Measurements from ENCODE around the gene DSG2. TPM values are rescaled to one million over a fixed set of nuclear protein-coding genes. Genes with fewer than 3 reads are reported as not detected.

DSG2 gene
- total RNA-seq, 1 donor from 2014 or later: 1.4 TPM

DNA sequence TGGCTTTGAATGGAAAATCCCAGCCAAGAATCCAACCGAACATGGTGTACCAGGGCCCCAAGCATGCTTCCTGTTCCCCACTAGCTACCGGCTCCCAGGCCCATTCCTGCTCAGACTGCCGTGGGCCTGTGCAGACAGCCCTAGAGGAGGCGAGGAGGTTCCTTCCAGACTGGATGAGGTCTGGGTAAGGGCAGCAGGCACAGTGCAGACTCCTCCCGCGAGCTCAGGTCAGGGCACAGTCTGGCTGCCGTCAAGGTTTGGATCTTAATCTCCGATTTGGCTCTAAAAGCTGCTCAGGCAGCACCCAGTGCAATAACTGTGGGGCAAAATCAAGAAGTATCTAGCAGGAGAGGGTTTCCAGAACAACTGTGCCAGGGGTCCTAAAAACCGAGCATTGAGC, 74.4 kb downstream of the DSG2 start:
- no peaks in the 10 kb centered on the region for H3K36me3 Mint-ChIP-seq (ENCODE audit: low read depth)
- intact Hi-C loops (cut with micrococcal nuclease): no loop called here
- no peak for DNase-seq (ENCODE audit: low spot score)
- no peaks in the 10 kb centered on the region for H3K27me3 Mint-ChIP-seq (ENCODE audit: low read depth)
- no peak overlapping the region for H3K4me3 Mint-ChIP-seq (ENCODE audit: low read depth)
- no peaks in the 10 kb centered on the region for H3K4me1 Mint-ChIP-seq (ENCODE audit: low read depth)
- no peak overlapping the region for H3K27ac Mint-ChIP-seq
- no peaks in the 10 kb centered on the region for H3K9me3 Mint-ChIP-seq

DNA sequence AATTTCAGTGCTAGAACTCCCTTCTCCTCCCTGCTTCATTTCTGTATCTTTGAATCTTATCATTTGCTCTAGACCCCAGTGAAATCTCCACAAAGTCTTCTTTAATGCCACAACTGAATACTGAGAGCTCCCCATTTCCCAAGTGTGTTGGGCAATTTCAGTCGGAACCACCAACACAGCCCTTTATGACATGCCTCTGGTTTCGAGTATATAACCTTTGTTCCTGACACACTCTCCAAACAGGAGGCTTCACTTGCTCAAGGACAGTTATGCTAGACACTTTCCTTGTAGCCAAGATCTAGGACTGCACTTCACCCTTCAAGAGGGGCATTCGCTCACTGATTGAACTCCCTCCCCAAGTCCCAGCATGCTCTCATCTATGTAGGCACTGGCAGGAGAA, 75.1 kb downstream of the DSG2 start:
- H3K4me3 Mint-ChIP-seq (ENCODE audit: low read depth): no peak overlapping the region
- H3K27ac Mint-ChIP-seq: no peak overlapping the region
- no peaks in the 10 kb centered on the region for H3K27me3 Mint-ChIP-seq (ENCODE audit: low read depth)
- H3K36me3 Mint-ChIP-seq (ENCODE audit: low read depth): no peaks in the 10 kb centered on the region
- intact Hi-C loops (cut with micrococcal nuclease): no loop called here
- no peaks in the 10 kb centered on the region for H3K4me1 Mint-ChIP-seq (ENCODE audit: low read depth)
- no peaks in the 10 kb centered on the region for H3K9me3 Mint-ChIP-seq
- no peak for DNase-seq (ENCODE audit: low spot score)

DNA sequence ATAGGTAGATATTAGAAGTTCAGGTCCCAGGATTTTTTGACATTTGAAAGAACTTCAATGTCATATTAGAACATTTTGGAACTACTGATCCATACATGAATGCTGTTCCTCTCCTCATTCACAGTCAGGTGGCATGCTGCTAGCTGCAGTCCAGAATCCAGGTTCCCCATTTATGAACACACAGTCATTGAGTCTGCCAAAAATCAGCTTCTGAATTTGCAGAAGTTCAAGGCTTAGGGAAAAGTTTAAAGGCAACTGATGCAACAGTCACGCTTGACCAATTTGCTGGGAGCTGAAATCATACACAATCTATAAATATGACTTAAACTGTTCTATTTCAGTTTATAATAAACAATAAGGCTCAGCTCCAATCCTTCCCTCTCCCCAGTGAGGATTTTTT, 76.4 kb downstream of the DSG2 start:
- Mint-ChIP-seq H3K36me3 (ENCODE audit: low read depth) (no peaks in the 10 kb centered on the region), H3K27ac (no peak overlapping the region), H3K4me3 (ENCODE audit: low read depth) (no peak overlapping the region), H3K27me3 (ENCODE audit: low read depth) (no peaks in the 10 kb centered on the region), H3K4me1 (ENCODE audit: low read depth) (no peaks in the 10 kb centered on the region), H3K9me3 (no peaks in the 10 kb centered on the region)
- DNase-seq (ENCODE audit: low spot score): no peak
- intact Hi-C loops (cut with micrococcal nuclease): no loop called here

DNA sequence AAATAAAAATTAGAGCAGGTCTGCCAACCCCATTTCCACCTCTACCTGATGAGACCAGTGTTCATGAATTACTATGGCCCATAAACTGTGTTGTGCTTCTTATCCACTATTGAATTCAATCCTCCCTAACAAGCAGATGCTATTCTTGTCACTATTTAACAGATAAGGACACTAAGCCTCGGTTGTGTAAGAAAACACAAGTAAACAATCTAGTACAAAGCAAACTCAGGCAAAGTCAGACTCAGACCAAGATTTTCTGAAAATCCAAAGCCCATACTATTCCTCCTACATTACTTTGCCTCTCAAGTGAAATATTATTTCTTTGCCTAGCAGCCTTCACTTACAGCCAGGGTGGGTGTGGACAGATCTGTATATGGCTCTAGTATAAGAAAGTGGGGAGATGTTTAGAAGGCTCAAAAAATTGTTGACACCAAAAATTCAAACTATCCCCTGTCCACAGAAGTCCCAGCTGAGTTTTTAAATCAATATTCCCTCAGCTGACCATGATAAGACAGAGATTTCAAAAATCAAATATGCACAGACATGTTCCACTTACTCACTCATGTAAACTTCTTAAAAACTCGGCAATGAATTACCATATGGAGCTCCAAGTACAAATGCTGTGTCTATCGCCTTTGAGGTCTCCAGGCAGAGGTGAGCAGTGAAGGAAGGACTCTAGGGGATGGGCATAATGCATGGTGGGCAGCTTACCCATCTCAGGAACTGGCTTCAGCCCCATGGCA, 77.7 kb downstream of the DSG2 start:
- Mint-ChIP-seq H3K4me3 (ENCODE audit: low read depth) (no peak overlapping the region), H3K9me3 (no peaks in the 10 kb centered on the region), H3K36me3 (ENCODE audit: low read depth) (no peaks in the 10 kb centered on the region), H3K27ac (no peak overlapping the region), H3K4me1 (ENCODE audit: low read depth) (no peaks in the 10 kb centered on the region), H3K27me3 (ENCODE audit: low read depth) (no peaks in the 10 kb centered on the region)
- intact Hi-C loops (cut with micrococcal nuclease): no loop called here
- DNase-seq (ENCODE audit: low spot score): no peak

DNA sequence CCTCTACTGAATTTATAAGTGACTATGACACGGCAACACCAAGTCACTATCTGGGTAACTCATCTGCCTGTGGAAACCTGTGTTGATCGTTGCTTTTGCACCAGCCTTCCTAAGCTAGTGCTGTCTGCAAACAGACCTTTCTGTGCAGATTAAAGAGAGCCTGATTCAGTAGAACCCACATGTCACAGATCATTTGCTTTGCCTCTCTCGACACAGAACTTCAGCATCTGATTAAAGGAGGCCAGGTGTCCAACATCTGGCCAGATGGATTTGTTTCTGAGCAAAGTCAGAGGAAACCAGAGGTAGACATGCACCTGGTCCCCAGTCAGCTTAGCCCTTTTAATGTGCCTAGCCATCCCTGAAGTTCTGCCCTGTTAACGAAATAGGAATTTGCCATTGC, 78.7 kb downstream of the DSG2 start:
- H3K27ac Mint-ChIP-seq: no peak overlapping the region
- no peak for DNase-seq (ENCODE audit: low spot score)
- no peak overlapping the region for H3K4me3 Mint-ChIP-seq (ENCODE audit: low read depth)
- no peaks in the 10 kb centered on the region for H3K4me1 Mint-ChIP-seq (ENCODE audit: low read depth)
- H3K27me3 Mint-ChIP-seq (ENCODE audit: low read depth): no peaks in the 10 kb centered on the region
- intact Hi-C loops (cut with micrococcal nuclease): no loop called here
- no peaks in the 10 kb centered on the region for H3K9me3 Mint-ChIP-seq
- no peaks in the 10 kb centered on the region for H3K36me3 Mint-ChIP-seq (ENCODE audit: low read depth)

DNA sequence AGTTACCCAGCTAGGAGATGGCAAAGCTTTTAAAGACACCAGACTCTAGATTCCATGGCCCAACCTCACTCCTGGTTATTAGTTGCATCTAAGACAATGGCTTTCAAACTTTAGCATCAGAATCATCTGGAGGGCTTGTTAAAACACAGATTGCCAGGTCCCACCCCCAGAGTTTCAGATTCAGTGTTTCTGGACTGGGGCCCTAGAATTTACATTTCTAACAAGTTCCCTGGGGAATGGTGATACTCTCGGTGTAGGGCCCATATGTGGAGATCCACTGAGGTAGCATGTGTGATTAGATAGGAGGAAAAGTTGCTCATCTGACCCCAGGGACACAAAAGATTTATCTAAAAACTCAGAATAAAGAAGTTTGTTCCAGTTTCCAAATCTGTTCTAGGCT, 79.2 kb downstream of the DSG2 start:
- Mint-ChIP-seq H3K27me3 (ENCODE audit: low read depth) (no peaks in the 10 kb centered on the region), H3K4me3 (ENCODE audit: low read depth) (no peak overlapping the region), H3K9me3 (no peaks in the 10 kb centered on the region), H3K36me3 (ENCODE audit: low read depth) (no peaks in the 10 kb centered on the region), H3K27ac (no peak overlapping the region), H3K4me1 (ENCODE audit: low read depth) (no peaks in the 10 kb centered on the region)
- intact Hi-C loops (cut with micrococcal nuclease): no loop called here
- no peak for DNase-seq (ENCODE audit: low spot score)

DNA sequence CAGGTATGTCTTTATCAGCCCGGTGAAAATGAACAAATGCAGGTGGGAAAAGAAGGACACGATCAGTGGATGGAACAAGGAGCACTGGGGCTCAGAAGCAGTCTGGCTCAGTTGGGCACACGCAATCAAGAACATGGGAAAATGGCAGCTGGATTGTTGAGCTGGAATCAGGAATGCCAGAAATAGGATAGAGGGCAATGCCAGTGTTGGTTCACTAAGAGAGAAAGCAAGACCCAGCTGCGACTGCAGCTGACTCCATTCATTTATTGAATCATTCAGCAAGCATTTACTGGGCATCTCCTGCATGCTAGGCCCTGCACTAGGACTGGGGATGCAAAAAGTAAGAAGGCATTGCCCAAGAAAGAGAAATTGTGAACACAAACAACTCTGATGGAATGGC, 80.1 kb downstream of the DSG2 start:
- Mint-ChIP-seq H3K9me3 (no peaks in the 10 kb centered on the region), H3K36me3 (ENCODE audit: low read depth) (no peaks in the 10 kb centered on the region), H3K4me1 (ENCODE audit: low read depth) (no peaks in the 10 kb centered on the region), H3K4me3 (ENCODE audit: low read depth) (no peak overlapping the region), H3K27me3 (ENCODE audit: low read depth) (no peaks in the 10 kb centered on the region), H3K27ac (no peak overlapping the region)
- intact Hi-C loops (cut with micrococcal nuclease): no loop called here
- DNase-seq (ENCODE audit: low spot score): no peak

DNA sequence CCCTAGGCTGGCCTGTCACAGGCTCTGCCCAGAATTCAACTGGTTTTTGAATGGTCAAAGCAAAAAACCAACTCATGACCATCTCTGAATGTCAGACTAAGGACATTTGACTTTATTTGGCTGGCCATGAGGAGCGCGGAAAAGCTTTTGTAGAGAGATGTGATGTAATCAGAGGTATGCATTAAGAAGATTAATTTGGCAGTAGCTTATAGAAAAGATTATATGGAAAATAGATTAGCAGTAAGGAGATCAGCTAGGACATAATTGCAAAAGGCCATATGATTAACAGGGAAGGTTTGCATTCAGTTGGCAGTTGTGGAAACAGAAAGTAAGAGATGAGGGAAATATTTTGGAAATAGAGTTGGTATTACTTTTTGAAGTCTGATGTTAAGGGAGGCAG, 81.4 kb downstream of the DSG2 start:
- intact Hi-C loops (cut with micrococcal nuclease): no loop called here
- H3K9me3 Mint-ChIP-seq: no peaks in the 10 kb centered on the region
- no peaks in the 10 kb centered on the region for H3K36me3 Mint-ChIP-seq (ENCODE audit: low read depth)
- DNase-seq (ENCODE audit: low spot score): no peak
- H3K4me1 Mint-ChIP-seq (ENCODE audit: low read depth): no peaks in the 10 kb centered on the region
- no peak overlapping the region for H3K4me3 Mint-ChIP-seq (ENCODE audit: low read depth)
- no peak overlapping the region for H3K27ac Mint-ChIP-seq
- no peaks in the 10 kb centered on the region for H3K27me3 Mint-ChIP-seq (ENCODE audit: low read depth)

DNA sequence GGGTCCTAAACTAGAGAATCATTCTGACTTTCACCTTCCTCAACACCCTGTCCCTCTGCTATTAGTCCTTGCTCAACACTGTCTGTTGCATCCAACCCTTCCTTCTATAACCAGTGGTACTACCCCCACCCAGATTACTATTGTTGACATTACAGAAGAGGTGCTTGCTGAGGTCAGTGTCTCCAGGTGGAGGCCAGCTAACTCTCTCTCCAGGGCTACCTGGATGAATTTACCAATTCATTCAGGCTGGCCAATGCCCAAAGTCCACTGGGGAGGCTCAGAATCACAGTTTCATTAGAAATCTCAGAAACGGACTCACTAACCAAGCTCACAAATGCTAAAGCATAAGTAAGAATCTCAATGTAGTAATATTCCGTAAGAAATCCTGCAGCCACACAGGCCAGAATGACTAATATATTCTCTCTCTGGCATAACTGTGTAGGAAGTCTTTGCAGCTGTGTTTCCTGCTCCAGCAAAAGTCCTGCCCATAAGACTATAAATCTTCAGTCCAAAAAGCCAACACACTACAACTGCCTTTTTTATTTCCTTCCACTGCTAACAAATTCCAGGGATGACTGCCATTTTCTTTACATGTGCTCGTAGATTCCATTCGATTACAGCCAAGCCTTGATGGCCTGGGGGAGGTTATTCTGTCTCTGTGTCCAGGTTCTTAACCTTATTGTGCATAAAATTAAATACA, 83.7 kb downstream of the DSG2 start:
- Mint-ChIP-seq H3K36me3 (ENCODE audit: low read depth) (no peaks in the 10 kb centered on the region), H3K4me1 (ENCODE audit: low read depth) (no peaks in the 10 kb centered on the region), H3K27ac (no peak overlapping the region), H3K27me3 (ENCODE audit: low read depth) (no peaks in the 10 kb centered on the region), H3K4me3 (ENCODE audit: low read depth) (no peak overlapping the region), H3K9me3 (no peaks in the 10 kb centered on the region)
- intact Hi-C loops (cut with micrococcal nuclease): no loop called here
- DNase-seq (ENCODE audit: low spot score): no peak

DNA sequence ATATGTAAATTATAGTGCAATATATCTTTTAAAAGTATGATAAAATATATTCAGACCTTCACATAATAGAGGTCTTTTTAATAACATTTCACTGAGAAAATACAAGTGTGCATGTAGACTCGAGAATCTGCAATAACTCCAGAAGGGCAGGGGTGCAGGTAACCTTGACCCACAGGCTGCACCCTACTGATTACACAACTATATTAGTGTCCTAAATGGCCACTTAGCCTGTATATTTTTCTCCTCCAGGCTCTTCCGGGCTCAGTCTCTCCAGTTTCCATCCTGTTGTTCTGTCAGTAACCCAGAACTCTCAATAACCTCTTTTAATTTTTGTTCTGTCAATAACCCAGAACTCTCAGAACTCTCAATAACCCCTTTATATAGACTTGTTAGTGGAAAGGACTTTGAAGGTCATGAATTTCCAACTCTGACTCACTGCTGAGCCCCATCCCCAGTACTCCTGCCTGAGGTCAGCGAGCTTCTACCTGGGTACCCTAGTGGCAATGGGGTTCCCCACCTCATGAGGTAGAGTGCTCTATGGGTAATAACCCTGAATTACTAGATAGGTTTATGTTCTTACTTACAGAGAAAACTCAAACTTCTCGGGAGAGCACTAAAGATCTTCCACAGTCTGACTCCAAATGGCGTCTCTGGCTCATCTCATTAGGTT, 85.3 kb downstream of the DSG2 start:
- Mint-ChIP-seq H3K36me3 (ENCODE audit: low read depth) (no peaks in the 10 kb centered on the region), H3K9me3 (no peaks in the 10 kb centered on the region), H3K27me3 (ENCODE audit: low read depth) (no peaks in the 10 kb centered on the region), H3K4me1 (ENCODE audit: low read depth) (no peaks in the 10 kb centered on the region), H3K4me3 (ENCODE audit: low read depth) (no peak overlapping the region), H3K27ac (no peak overlapping the region)
- intact Hi-C loops (cut with micrococcal nuclease): no loop called here
- no peak for DNase-seq (ENCODE audit: low spot score)

DNA sequence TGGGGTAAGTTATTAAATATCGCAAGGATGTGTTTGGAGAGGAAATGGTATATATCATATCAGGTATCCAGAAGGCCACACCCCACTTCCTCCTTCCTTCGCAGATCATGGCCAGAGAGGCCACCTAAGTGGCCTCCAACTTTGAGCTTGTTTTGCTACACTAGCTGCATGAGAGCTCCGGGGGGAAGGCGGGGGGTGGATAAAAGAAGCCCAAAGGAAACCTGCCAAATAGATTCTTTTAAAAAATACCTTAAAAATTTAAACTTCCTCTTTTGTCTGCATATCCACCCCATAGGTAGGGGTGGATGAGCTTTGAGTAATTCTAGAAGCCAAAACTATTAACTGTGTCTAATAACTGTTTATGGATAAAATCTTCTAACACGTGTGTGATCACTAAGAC, 88.0 kb downstream of the DSG2 start:
- no peaks in the 10 kb centered on the region for H3K9me3 Mint-ChIP-seq
- no peaks in the 10 kb centered on the region for H3K36me3 Mint-ChIP-seq (ENCODE audit: low read depth)
- peaks cover 3% of the 10 kb centered on the region for H3K27me3 Mint-ChIP-seq (ENCODE audit: low read depth)
- intact Hi-C loops (cut with micrococcal nuclease): no loop called here
- DNase-seq (ENCODE audit: low spot score): no peak
- H3K27ac Mint-ChIP-seq: no peak overlapping the region
- H3K4me1 Mint-ChIP-seq (ENCODE audit: low read depth): no peaks in the 10 kb centered on the region
- no peak overlapping the region for H3K4me3 Mint-ChIP-seq (ENCODE audit: low read depth)

DNA sequence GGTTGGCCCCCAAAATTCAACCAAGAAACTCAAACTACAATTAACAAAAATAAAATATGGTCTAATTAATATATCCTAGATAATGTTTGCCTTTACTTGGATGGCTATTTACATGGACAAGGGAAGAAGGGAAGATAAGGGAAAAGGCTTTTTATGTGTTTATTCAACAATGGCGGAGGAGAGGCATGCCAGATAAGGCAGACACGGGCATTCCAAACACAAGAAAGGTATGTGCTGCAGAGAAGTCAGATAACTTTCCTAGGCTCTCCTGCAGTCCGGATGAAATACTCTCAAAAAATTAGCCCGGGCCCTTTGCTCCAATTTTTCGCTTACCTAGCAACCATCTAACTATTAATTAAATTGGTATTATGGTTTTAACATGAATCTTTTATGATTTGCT, 88.6 kb downstream of the DSG2 start:
- Mint-ChIP-seq H3K27ac (no peak overlapping the region), H3K27me3 (ENCODE audit: low read depth) (peaks cover 4% of the 10 kb centered on the region), H3K36me3 (ENCODE audit: low read depth) (no peaks in the 10 kb centered on the region), H3K4me1 (ENCODE audit: low read depth) (no peaks in the 10 kb centered on the region), H3K4me3 (ENCODE audit: low read depth) (no peak overlapping the region), H3K9me3 (no peaks in the 10 kb centered on the region)
- intact Hi-C loops (cut with micrococcal nuclease): no loop called here
- no peak for DNase-seq (ENCODE audit: low spot score)

DNA sequence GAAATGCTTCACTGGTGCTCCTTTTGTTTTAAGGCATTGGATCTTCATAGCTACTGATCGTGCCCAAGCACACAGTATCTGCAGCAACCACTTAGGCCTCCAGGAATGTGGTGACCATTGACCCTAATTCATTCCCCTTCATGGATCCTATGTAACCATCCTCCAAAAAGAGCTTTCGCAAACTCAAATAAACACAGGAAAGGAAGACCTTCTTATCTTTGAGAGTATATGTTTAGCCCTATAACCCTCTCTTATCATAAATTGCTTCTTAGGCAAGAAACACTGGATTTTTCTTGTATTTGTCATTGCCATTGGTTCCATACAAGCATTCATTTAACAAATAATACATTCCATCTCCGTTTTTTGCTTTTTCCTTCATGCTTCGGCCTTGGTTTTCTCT, 89.6 kb downstream of the DSG2 start:
- H3K4me1 Mint-ChIP-seq (ENCODE audit: low read depth): no peaks in the 10 kb centered on the region
- intact Hi-C loops (cut with micrococcal nuclease): no loop called here
- no peak overlapping the region for H3K27ac Mint-ChIP-seq
- peaks cover 4% of the 10 kb centered on the region for H3K27me3 Mint-ChIP-seq (ENCODE audit: low read depth)
- DNase-seq (ENCODE audit: low spot score): no peak
- no peak overlapping the region for H3K4me3 Mint-ChIP-seq (ENCODE audit: low read depth)
- H3K9me3 Mint-ChIP-seq: no peaks in the 10 kb centered on the region
- no peaks in the 10 kb centered on the region for H3K36me3 Mint-ChIP-seq (ENCODE audit: low read depth)

Data from activated T-helper 2 cell treated with anti-CD3 and anti-CD28 coated beads, Interferon-gamma antibody, Interleukin-2, Interleukin-4, amounts not matched to agents 10 μg/mL and 5 μg/mL and 100 μg/mL, durations not matched to agents 14 hours and 24 hours and 36 hours (primary cell).